Aorta (tissue), 5 donors: Measurements from ENCODE around the gene AMMECR1. TPM values are rescaled to one million over a fixed set of nuclear protein-coding genes. Genes with fewer than 3 reads are reported as not detected.
A peak's percentile ranks its signal among the peaks of the same experiment; 100 is the strongest.

ENCODE experiments used
- ATAC-seq: fragments of 200-7000 bp; cut with Tn5 transposase; one replicate; pipeline ENCODE4 v1.9.1; 2022; ENCODE audit warnings: moderate library complexity; ENCODE audit not compliant: low FRiP score
- DNase-seq, 2 donors: peaks; one replicate each; pipeline ENCODE4 v3.0.0-alpha.2; 2020
- H3K27ac ChIP-seq, 2 donors: one replicate each; pipeline ENCODE4 v1.5.1; 2013; ENCODE audit warnings: low read length in 2 of 2, mild to moderate bottlenecking in 2 of 2, moderate library complexity in 2 of 2, control low read depth in 1 of 2, inconsistent platforms in 1 of 2, low read depth in 1 of 2
- H3K27me3 ChIP-seq, 2 donors: one replicate each; pipeline ENCODE4 v1.6.1; 2013; ENCODE audit warnings: control low read depth in 1 of 2, low read length in 1 of 2, mild to moderate bottlenecking in 1 of 2, moderate library complexity in 1 of 2; ENCODE audit not compliant: insufficient read depth in 2 of 2, control insufficient read depth in 1 of 2
- H3K36me3 ChIP-seq, 2 donors: one replicate each; pipeline ENCODE4 v1.6.1; 2013; ENCODE audit warnings: control low read depth in 1 of 2, low read length in 1 of 2, mild to moderate bottlenecking in 1 of 2; ENCODE audit not compliant: insufficient read depth in 2 of 2, control insufficient read depth in 1 of 2
- H3K4me1 ChIP-seq, 2 donors: one replicate each; pipeline ENCODE4 v1.6.1; 2013; ENCODE audit warnings: low read length in 2 of 2, control low read depth in 1 of 2, mild to moderate bottlenecking in 1 of 2, moderate library complexity in 1 of 2; ENCODE audit not compliant: insufficient read depth in 2 of 2, control insufficient read depth in 1 of 2
- H3K4me3 ChIP-seq, 2 donors: one replicate each; pipeline ENCODE4 v1.5.1; 2013; ENCODE audit warnings: low read length in 2 of 2, control low read depth in 1 of 2, mild to moderate bottlenecking in 1 of 2
- H3K9me3 ChIP-seq: one replicate; pipeline ENCODE4 v1.6.1; 2013; ENCODE audit warnings: mild to moderate bottlenecking, low read length; ENCODE audit not compliant: control insufficient read depth
- WGBS, 2 donors: extraction: QIAGEN DNeasy Blood & Tissue Kit; methylation state at CpG; one replicate each; pipeline ENCODE4 v1.1.7; 2013; 5-methylcytosine and 5-hydroxymethylcytosine counted together
- intact Hi-C, 2 donors: fragments of 100-400 bp; cut with DNase I; formaldehyde crosslinking; loops; one replicate each; pipeline versions ENCODE4 v1.14.2 to v1.15.0; 2022
- polyA plus RNA-seq, 2 donors: library from polyadenylated mRNA; stranded (reverse); fragments of 200-250 nt; gene quantifications; one replicate each; pipeline ENCODE4 v1.2.3, GENCODE V29; 2013
- total RNA-seq, 2 donors: library from RNA; stranded (reverse); fragmentation: NEBNext Ultra II Directional; extraction: Animal tissue kit (Norgen Biotek cat#: 25700); gene quantifications; one replicate each; pipeline ENCODE4 v1.2.1, GENCODE V29; 2021
- donor health status: healthy with polysubstance abuse.
- donor health status: Bipolar disorder and iron deficiency.
- donor health status: DM: no; HTN: no; CAD: no.
- donor health status: DM: no; HTN: no; CAD: no.
- donor health status: DM: yes; HTN: yes; CAD: no.

Gene AMMECR1
- total and polyA plus RNA-seq, 4 donors: 0.92 to 4.0 (median 2.3) TPM

DNA sequence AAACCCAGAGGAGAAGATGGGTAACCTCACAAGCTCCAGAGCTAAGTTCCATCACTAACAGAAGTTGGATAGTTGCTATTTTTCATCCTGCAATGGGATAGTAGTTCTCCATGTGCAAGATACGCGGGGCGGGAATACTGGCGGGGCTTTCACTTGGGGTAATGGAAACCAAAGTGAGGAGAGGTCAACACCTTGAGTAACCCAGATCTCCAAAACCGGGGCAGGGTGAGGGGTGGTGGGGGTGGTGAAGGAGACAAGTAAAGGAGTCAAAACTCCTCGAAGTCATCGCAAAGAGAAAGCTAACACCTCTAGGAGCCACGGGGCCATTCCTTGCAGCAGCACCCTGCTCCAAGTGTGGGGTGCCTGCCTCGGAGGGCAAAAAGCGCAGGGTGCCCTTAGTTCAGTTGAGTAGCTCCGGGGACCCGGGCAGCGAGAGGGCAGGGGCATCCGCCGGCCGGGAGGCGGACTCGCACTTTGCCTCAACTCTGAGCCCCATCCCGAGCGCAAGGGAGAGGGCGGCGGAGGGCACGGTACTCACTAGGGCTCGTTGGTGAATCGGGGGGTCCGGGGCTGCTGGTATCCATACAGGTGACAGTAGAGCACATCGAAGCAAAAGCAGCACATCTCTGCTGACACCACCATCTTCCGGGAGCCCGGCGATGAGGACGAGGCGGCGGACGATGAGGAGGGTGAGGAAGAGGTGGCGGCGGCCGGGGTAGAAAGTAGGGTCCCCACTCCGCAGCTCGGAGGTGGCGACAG is 645 bp downstream of the AMMECR1 start:
- WGBS, 2 donors: 0 to 27% methylated on average over 37 to 40 of the region's 40 CpGs
- H3K4me1 ChIP-seq: no peaks in the 10 kb centered on the region
- peak overlapping the region; percentile 70 to 79 for H3K4me3 ChIP-seq
- peak overlapping the region in 1 of 2 donors; percentile 64 for H3K27ac ChIP-seq
- H3K27me3 ChIP-seq: no peaks in the 10 kb centered on the region
- H3K9me3 ChIP-seq: no peaks in the 10 kb centered on the region
- intact Hi-C loops: loop anchor here in 1 of 2 donors (10.0 kb wide), 1 partner anchor 152 kb away; no protein-coding TSS in a partner anchor
- no peaks in the 10 kb centered on the region for H3K36me3 ChIP-seq
- peak; percentile 52 to 78 for DNase-seq
- peak; percentile 69 for ATAC-seq

DNA sequence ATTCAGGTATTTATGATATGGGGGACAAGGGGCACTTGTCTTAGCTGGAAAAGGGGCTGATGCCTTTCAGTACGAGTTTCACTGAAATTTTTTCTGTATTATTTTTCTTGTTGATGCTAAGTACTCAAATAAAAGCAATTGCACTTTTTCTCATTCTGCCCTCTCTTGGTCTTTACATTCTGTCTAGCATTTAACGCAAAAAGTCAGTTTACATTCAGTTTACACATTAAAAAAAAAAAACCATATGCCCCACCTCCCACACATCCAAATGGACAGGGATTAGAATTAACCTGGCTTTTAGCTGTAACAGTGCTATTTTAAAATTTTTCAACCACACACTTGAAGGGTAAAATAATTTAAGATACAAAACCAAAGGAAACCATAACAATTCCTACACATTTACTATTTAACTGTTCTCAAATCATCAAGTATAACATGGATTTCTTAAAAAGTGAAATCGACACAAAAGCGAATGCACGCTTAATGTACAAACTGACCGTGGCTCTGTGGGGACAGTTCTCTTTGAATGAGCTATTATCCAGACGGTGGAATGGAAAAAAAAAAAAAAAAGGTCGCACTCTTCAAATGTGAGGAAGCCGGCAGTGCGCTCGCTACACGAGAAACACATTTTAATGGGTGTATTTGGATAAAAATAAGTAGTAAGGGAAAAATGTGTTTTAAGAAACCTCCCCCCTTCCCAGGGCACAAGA is 1.4 kb downstream of the AMMECR1 start:
- no peaks in the 10 kb centered on the region for H3K4me1 ChIP-seq
- intact Hi-C loops: loop anchor here in 1 of 2 donors (10.0 kb wide), 1 partner anchor 152 kb away; no protein-coding TSS in a partner anchor
- H3K27me3 ChIP-seq: no peaks in the 10 kb centered on the region
- H3K9me3 ChIP-seq: no peaks in the 10 kb centered on the region
- H3K4me3 ChIP-seq: peak overlapping the region; percentile 70 to 79
- no peak overlapping the region for H3K27ac ChIP-seq
- ATAC-seq (no peak), DNase-seq (no peak)
- no peaks in the 10 kb centered on the region for H3K36me3 ChIP-seq
- WGBS, 2 donors: 9 to 37% methylated on average over 12 of the region's 12 CpGs

DNA sequence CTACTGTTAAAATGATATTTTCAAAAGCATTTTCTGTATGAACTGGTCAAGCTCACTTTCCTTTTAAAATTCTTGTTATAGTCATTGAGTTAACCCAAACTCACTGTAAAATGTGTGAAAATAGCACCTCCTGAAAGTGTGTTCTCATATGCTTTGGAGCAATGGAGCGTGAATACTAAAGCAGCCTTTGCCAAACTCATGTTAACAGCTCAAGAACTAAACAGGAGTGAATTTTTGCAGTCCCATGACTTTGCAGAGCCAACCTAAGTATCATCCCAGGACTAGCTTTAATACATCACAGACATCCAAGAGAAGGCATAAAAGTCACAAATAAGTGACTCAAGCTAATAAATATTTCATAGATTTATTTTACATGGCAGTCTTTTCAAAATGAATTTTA is 2.3 kb downstream of the AMMECR1 start:
- 62 to 67% methylated on average over 1 of the region's 1 CpG for WGBS, 2 donors
- Histone ChIP-seq H3K9me3 (no peaks in the 10 kb centered on the region), H3K27ac (no peak overlapping the region)

DNA sequence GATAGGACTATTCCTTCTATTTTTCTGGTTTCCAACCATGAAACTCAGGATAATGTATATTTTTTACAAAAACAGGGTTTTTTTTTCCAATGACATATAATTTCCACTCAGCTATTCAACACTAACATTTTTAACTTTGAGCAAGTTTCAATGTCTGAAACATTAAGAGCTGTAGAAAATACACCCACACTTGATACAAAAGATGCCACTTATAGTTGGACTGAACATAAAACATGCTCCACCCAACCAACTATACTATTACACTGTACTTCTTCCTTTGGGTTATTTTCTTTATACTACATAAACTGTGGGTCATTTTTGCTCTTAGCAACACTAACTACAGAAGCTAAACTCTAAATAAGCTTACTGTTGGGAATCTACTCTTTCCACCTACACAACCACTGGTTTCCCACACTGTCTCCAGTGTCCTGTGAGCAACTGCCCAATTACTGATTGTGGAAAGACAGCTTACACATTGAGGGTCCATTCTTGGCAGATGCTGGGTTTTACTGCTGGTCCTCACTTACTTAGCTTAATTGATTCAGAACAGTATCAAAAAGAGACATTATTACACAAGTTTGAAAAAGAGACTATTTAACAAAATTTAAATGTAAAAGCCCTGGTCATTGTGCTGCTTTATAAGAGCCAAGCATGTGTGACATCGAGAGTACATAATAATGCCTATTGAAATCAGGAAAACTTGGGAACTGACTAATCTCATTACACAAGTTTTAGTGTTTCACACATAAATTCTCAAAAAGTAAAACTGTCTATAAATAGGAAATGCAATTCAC is 6.3 kb downstream of the AMMECR1 start:
- H3K27me3 ChIP-seq: no peaks in the 10 kb centered on the region
- H3K9me3 ChIP-seq: no peaks in the 10 kb centered on the region
- H3K36me3 ChIP-seq: no peaks in the 10 kb centered on the region
- H3K4me1 ChIP-seq: no peaks in the 10 kb centered on the region
- no peak overlapping the region for H3K27ac ChIP-seq
- intact Hi-C loops: loop anchor here in 1 of 2 donors (10.0 kb wide), 1 partner anchor 147 kb away; no protein-coding TSS in a partner anchor
- ATAC-seq (no peak), DNase-seq (no peak)
- 91 to 100% methylated on average over 1 of the region's 1 CpG for WGBS, 2 donors
- H3K4me3 ChIP-seq: no peak overlapping the region

More for the DNA sequence above, 2.3 kb downstream of the AMMECR1 start:
- Histone ChIP-seq H3K36me3 (no peaks in the 10 kb centered on the region), H3K4me3 (no peak overlapping the region), H3K27me3 (no peaks in the 10 kb centered on the region), H3K4me1 (no peaks in the 10 kb centered on the region)
- DNase-seq (no peak), ATAC-seq (no peak)
- intact Hi-C loops: loop anchor here in 1 of 2 donors (10.0 kb wide), 1 partner anchor 151 kb away; no protein-coding TSS in a partner anchor

DNA sequence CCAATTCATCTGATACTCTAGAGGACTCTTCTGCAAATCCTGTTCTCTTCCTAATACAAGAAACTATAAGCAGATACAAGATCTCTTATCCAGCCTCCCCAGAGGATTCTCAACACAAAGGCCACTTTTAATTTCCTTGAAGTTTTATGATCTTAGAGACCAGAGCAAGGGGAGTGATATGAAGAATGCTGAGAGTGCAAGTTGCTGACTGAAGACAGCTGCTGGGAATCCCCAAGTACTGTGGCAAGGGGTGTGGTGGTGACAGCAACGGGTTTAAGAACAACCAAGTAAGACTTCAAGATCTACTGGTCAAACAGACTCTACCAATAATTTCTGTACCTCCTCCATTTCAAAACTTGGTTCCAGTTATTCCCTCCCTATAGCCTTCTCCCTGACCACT is 7.0 kb downstream of the AMMECR1 start:
- H3K9me3 ChIP-seq: no peaks in the 10 kb centered on the region
- WGBS, 2 donors: 76 to 88% methylated on average over 1 of the region's 1 CpG
- no peaks in the 10 kb centered on the region for H3K27me3 ChIP-seq
- ATAC-seq (no peak), DNase-seq (no peak)
- H3K4me3 ChIP-seq: no peak overlapping the region
- no peak overlapping the region for H3K27ac ChIP-seq
- H3K4me1 ChIP-seq: no peaks in the 10 kb centered on the region
- H3K36me3 ChIP-seq: no peaks in the 10 kb centered on the region
- intact Hi-C loops: loop anchor here in 1 of 2 donors (10.0 kb wide), 1 partner anchor 146 kb away; no protein-coding TSS in a partner anchor

DNA sequence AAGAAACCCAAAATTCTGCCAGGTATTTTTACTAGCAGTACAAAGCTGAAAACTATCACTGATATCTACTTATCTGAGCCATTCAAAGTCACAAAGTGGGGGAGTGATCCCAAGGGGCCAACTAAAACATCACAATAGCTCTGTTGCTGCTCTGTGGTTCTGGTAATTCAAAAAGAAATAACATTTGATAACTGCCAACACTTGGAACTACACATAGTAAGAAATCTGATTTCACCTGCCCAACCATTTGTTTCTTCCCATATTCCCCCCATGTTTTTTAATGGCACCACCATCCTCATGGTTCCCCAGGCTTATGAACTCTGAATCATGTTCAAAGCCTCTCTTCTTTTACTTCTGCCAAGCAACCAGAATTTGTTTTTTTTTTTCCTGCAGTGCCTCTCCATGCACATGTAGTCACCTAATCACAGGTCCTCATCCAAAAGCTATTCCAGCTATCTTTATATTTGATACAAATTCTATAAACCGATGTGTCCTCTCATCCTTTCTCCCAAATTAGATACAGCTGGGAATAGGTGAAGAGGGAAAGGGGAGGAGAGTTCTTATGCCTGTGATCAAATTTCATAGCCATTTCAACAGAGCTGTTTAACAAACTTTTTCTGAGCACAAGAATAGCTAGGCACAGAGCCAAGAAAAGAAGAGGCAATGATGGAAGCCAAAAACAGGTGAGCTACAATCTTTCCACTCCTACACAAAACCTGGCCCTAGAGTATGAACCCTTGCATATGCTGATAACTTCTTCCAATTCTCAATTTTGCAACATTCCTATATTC is 7.7 kb downstream of the AMMECR1 start:
- intact Hi-C loops: loop anchor here in 1 of 2 donors (10.0 kb wide), 1 partner anchor 145 kb away; no protein-coding TSS in a partner anchor
- Histone ChIP-seq H3K4me3 (no peak overlapping the region), H3K36me3 (no peaks in the 10 kb centered on the region), H3K27ac (no peak overlapping the region), H3K4me1 (no peaks in the 10 kb centered on the region), H3K27me3 (no peaks in the 10 kb centered on the region), H3K9me3 (no peaks in the 10 kb centered on the region)
- 64 to 80% methylated on average over 1 of the region's 1 CpG for whole genome bisulfite sequencing, 2 donors
- ATAC-seq (no peak), DNase-seq (no peak)

DNA sequence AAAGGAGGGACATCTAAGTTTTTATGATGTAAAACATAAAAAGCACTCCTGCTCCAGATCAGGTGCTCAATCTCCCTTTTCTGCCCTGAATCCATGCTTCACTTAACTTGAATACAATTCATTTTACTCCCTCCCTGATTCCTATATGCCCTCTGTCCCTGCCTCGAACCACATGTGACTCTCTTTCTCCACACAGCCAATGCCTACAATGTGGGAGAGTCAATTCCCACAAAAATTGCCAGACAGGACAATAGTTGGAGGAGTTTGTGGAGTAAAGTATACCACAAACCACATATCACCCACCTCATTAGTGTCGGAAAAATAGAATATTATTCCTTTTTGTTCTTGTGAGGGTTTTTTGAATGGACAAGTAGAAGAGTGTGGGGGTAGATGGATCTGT is 9.7 kb downstream of the AMMECR1 start:
- H3K4me3 ChIP-seq: no peak overlapping the region
- no peak for DNase-seq
- H3K36me3 ChIP-seq: no peaks in the 10 kb centered on the region
- H3K27me3 ChIP-seq: no peaks in the 10 kb centered on the region
- 71 to 95% methylated on average over 2 of the region's 2 CpGs for WGBS, 2 donors
- intact Hi-C loops: no loop called here
- H3K27ac ChIP-seq: no peak overlapping the region
- no peaks in the 10 kb centered on the region for H3K9me3 ChIP-seq
- ATAC-seq: no peak
- H3K4me1 ChIP-seq: no peaks in the 10 kb centered on the region

DNA sequence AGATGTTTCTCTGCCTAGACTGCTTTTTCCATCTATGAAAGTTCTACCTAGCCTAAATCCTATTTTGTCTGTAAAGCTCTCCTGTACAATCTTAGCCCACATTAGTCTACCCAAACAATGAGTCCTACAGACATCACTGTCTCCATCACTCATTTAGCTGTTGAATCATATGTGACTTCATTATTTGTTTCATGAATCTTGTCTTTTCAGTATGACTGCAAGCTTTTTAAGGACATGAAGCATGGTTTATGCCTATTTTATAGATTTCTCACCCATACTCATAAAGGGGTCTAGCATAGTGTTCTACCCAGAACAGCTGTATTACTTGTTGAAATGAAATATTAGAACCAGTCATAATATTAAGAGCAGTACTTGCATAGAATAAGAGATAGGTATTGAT is 13.0 kb downstream of the AMMECR1 start:
- H3K4me1 ChIP-seq: no peaks in the 10 kb centered on the region
- ATAC-seq (no peak), DNase-seq (no peak)
- no peak overlapping the region for H3K4me3 ChIP-seq
- intact Hi-C loops: no loop called here
- H3K27ac ChIP-seq: no peak overlapping the region
- no peaks in the 10 kb centered on the region for H3K27me3 ChIP-seq
- H3K9me3 ChIP-seq: no peaks in the 10 kb centered on the region
- H3K36me3 ChIP-seq: no peaks in the 10 kb centered on the region
